Activated T-helper 1 cell treated with Interleukin-2 at 50 U/mL for 16 hours (primary cell): Measurements from ENCODE around the gene CNEP1R1.
A peak's percentile ranks its signal among the peaks of the same experiment; 100 is the strongest.

ENCODE experiments used
- DNase-seq: peaks from one replicate; pipeline ENCODE4 v3.0.0-alpha.2; 2020; ENCODE audit warnings: low read depth

The CNEP1R1 gene

DNA sequence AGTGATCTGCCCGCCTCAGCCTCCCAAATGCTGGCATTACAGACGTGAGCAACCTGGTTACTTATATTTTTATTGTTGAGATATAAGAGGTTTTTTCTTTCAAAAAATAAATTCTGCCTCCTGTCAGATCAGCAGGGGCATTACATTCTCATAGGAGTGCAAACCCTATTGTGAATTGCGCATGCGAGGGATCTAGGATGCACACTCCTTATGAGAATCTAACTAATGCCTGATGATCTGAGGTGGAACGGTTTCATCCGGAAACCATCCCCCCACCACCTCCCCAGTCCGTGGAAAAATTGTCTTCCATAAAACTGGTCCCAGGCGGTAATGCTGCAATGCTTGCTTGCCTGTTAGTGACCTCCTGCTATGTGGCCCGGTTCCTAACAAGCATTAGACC, 7.5 kb upstream of the CNEP1R1 start:
- no peak for DNase-seq

DNA sequence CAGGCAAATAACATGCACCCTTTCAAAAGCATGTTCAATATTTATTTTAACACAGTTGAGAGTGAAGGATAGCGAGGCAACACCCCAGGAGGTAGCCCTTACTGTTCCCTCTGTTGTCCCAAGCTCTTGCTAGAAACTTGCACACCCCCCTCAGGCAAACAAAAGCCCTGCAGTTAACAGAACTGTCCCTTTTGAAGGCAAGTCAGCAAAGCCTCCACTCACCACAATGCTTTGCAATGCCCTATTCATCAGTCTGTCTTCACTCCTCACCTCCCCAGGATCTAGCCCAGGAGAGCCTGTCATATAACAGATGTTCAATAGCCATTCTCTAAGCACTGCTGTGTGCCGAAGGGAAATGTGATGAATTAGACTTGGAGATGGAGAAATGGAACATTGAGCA, 3.5 kb upstream of the CNEP1R1 start:
- no peak for DNase-seq

DNA sequence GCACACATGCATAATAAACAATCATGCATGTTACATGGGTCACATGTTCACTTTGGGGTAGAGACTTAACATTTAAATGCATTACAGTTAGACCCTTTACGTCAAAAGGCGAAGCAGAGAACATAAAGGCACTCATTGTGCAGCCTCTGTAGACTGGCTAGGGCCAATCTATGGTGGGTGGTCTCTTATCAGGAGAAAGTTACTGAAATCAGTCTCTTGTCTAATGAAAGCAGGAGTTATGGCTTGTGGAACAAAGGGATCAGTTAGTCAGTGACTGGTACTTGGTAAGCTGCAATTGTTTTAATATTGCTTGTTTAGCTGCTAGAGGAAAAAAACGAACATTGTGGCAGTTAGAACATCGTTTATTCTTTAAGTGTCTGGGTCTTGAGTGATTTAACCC, 1.4 kb upstream of the CNEP1R1 start:
- no peak for DNase-seq

DNA sequence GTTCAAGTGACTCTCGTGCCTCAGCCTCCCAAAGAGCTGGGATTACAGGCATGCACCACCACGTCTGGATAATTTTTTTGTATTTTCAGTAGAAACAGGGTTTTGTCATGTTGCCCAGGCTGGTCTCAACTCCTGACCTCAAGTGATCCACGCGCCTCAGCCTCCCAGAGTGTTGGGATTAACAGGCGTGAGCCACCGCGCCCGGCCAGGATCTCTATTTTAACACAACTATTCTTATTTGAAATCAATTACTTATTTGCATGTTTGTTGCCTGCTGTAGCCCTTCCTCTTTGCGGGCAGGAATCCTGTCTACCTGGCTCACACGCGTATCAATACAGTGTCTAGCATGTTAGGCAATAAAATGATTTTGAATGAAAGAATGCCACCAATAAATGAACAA, 818 bp upstream of the CNEP1R1 start:
- DNase-seq: no peak

DNA sequence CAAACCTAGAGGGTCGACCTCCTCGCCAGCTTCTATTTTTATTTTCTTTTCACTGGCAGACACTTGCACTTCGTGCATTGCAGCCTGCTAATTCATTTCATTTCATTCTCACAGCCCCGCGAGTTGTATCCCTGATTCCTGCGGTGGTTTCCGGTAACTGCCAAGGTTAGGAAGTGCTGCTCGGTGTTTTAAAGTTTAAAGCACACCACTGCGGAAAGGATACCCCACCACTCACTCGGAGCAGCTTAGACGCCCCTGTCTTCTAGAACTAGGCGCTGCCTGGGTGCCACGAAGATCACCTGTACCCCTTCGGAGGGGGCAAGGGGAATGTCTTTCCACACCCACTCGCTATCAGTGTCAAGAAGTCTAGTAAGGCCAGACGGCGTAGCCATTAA, 509 bp downstream of the CNEP1R1 start:
- peak; percentile 3 for DNase-seq

DNA sequence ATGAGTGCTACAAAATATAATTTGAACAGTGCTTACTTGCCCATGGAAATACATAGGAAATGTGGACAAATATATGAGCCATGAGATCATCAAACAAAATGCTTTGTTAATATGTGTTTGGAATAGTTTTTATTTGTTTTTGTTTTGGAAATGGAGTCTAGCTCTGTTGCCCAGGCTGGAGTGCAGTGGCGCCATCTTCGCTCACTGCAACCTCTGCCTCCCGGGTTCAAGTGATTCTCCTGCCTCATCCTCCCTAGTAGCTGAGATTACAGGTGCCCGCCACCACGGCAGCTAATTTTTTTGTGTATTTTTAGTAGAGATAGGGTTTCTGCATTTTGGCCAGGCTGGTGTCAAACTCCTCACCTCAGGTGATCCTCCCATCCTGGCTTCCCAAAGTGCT, 2.8 kb downstream of the CNEP1R1 start:
- DNase-seq: no peak

DNA sequence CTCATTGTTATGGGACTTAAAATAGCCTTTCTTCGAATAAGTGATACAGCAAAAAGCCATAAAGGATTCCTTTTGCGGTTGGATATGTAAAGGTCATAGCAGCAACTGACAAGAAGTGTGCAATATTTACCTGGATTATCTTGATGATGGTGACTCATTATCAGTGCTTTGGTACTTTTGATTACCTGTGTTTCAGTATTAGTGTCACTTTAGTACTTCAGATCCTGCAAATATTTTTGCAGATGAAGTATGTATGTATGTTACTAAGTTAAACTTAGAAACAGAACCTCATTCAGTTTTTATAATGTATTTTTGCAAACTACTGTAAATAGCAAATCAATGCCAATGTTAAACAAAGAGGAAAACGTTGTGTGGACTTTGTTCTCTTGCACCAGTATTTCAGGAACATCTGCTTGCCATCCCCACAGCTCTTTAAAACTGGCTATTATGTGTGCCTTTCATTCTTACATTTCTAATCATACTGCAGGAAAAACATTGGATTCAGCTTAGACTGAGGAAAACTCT, 10.5 kb downstream of the CNEP1R1 start:
- no peak for DNase-seq

DNA sequence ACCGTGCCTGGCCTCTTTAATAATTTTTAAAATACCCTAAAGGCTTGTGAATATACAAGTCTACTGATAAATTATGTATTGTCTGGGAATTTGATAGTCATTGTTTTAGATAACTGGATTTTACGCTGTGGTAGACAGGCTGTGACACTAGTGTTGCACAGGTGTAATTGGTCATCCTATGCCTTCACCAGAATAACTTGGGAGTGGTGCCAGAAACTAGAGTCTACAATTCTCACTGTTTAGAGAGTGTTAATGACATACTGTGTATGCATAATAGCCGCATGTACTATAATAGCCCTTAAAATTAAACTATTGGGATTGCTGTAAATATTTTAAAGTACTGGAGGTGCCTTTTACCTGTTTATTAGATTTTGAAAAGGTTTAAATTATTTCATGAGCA, 11.4 kb downstream of the CNEP1R1 start:
- DNase-seq: no peak

DNA sequence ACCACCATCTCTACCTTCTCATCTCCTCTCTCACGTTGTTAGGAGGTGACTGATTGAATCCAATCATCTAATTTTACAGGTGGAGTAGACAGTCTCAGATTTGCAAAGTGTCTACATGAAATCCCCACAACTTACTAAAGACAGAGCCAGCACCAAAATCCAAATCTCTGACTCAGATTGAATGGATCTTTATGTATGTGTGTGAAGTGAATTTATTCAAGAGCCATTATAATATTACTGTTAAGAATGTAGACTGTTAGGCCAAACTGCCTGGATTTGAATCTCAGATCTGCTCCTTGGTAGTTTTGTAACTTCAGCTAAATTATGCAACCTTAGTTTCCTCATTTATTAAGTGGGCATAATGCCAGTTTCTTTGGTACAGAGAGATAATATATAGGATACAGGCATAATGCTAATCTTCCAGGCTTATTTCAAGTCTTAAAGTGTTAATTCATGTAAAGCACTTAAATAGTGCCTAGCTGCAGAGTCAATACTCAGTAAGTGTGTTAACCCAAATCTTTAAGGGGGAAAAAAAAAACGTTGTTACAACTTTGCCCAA, 12.7 kb downstream of the CNEP1R1 start:
- no peak for DNase-seq

DNA sequence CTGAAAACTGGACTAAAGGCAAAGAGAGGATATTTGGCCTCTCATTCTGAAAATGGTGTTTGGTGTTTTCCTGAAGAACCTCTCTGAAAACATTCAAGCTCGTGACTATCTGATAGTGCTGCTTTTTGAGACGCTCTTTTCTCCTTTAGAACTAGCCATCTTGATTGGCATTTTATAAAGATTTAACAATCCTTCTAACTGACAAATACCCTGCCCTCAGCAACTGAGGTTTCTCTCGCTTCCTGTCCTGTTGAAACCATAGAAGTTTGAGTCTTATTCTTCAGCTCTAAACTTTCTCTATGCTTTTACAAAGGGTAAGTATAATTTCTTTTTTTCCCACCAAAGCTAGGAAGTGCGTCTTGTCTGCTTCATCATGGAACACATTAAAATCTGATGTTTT, 13.3 kb downstream of the CNEP1R1 start:
- DNase-seq: no peak

DNA sequence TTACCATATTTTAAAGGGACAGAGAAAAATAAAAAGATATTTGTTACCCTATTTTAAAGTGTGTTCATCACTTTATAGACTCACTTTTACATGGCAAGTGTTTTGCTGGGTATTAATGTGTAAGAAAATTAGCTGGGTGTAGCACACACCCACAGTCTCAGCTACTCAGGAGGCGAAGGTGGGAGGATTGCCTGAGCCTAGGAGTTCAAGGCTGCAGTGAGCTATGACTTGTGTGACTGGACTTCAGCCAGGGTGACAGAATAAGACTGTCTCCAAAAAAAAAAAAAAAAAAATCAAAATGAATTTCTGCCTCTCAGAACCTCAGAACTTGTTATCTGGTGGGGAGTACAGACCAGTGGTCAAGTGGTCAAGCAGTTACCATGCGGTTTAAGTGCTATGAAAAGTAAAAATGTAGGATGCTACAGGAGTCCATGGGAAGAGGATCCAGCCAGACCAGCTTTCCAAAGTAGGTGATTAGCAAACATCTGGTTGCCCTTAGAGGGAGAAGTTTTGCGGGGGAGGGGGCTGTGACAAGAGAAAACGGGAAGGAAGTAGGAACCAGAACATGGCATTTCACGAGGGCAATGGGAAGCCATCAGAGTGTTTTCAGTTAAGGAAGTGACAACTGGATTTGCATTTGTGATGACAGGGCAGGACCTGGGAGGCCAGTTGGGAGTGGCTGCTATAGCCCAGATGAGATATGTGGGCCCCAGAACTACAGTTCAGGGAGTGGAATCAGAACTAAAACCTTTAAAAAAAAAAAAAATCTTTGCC, 13.9 kb downstream of the CNEP1R1 start:
- no peak for DNase-seq

DNA sequence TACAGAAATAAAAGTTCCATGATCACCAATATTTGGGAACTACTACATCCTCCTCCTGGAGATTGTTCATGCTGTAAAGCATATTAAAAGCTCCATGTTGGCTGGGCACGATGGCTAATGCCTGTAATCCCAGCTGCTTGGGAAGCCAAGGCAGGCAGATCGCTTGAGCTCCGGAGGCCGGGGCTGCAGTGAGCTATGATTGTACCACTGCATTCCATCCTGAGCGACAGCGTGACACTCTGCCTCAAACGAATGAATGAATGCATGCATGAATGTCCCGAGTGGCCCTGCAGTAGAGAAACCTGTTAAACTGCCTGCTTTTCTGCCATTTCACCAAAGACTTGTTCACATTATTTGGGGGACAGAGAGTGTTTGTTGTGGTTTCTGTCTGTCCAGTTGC, 15.0 kb downstream of the CNEP1R1 start:
- DNase-seq: no peak

DNA sequence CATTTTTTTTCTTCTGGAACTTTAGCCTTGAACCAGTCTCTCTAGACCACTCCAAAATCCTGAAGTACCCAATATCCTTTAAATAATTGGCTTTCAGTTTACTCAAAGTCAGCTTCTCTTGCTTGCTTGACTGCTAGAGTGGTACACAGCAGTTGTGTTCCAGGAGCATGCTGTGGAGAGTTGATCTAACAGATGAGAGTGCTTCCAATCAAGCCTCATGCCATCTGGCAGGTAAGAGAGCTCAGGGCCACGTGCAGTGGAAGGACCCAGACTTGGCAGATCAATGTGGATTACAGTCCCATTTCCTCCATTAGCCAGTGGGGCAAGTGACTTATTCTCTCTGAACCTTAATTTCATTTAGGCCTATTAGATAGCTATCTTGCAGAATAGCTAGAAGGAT, 15.7 kb downstream of the CNEP1R1 start:
- no peak for DNase-seq

DNA sequence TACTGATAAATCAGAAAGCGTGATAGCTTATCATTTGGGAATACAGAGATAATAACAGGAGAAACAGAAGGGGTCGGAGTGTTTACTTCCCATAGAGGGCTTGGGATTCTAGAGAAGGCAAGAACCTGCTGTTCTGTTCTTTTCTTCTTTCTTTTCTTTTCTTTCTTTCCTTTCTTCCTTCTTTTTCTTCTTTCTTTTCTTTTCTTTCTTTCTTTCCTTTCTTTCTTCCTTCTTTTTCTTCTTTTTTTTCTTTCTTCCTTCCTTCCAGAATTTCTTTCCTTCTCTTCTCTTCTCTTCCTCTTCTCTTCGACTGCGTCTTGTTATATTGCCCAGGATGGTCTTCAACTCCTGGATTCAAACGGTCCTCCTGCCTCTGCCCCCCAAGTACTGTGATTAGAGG, 18.3 kb downstream of the CNEP1R1 start:
- no peak for DNase-seq

DNA sequence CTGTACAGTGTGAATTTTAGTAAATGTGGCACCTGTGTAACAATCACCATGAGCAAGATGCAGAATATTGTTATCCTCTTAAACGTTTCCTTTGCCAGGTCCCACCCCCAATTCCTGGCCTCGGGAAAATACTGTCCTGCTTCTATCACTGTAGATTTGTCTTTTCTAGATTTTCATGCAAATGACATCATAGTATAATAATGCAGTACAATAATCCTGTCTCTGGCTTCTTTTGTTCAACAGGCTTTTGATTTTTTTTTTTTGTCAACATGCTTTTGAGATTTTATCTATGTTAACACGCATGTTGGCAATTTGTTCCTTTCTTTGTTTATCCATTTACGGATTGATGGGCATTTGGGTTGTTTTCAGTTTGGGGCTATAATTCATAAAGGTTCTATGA, 20.4 kb downstream of the CNEP1R1 start:
- no peak for DNase-seq

DNA sequence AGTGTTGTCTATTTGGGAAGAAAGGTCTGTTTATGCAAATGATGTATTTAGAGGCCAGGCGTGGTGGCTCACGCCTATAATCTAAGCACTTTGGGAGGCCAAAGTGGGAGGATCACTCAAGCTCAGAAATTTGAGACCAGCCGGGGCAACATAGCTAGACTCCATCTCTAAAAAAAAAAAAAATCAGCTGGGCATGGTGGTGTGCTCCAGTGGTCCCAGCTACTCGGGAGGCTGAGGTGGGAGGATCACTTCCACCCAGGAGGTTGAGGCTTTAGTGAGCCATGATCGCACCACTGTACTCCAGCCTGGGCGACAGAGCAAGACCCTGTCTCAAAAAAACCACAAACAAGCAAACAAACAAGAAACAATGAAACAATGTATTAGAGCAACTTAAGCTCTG, 21.8 kb downstream of the CNEP1R1 start:
- no peak for DNase-seq

DNA sequence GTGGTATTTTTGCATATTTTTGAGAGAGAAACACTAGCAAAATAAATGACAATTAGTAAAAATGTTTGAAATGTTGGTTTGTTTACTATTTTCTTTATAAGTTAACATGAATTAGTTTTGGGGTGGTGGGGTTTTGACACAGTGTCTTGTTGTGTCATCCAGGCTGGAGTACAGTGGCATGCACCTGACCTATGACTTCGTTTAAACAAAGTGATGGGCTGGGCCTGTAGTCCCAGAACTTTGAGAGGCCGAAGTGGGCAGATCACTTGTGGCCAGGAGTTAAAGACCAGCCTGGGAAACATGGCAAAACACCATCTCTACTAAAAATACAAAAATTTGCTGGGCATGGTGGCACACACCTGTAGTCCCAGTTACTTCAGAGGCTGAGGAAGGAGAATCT, 22.8 kb downstream of the CNEP1R1 start:
- no peak for DNase-seq

DNA sequence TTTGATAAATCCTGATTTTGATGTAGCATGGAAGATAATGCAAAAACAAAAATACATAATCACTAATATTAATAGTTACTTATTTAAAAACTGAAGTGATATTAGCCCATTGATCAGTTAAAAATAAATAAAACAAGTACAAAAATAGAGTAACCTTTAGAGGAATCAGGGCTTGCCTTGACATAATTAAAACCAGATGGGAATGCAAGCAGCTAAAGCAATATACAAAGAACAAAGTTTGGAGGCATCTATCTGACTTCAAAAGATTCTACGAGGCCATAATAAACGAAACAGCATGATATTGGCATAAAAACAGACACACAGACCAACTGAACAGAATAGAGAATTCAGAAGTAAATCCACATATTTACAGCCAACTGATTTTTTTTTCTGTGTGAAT, 25.8 kb downstream of the CNEP1R1 start:
- DNase-seq: no peak

DNA sequence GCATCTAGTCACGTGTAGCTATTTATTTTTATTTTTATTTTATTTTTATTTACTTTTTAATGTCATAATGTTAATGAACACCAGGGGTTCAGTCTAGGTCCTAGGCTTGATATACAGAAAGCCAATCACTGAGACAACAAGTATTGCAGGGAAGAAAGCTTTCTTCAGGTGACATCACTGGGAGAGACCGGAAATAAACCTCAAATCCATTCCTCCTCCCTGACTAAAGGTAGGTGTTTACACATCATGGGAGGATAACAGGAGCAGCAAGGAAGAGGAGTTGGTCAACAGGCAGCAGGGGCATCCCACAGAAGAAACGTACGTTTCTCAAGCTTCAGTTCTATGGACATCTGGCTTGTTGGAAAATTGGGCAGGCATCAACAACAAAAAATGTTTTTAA, 31.2 kb downstream of the CNEP1R1 start:
- no peak for DNase-seq

DNA sequence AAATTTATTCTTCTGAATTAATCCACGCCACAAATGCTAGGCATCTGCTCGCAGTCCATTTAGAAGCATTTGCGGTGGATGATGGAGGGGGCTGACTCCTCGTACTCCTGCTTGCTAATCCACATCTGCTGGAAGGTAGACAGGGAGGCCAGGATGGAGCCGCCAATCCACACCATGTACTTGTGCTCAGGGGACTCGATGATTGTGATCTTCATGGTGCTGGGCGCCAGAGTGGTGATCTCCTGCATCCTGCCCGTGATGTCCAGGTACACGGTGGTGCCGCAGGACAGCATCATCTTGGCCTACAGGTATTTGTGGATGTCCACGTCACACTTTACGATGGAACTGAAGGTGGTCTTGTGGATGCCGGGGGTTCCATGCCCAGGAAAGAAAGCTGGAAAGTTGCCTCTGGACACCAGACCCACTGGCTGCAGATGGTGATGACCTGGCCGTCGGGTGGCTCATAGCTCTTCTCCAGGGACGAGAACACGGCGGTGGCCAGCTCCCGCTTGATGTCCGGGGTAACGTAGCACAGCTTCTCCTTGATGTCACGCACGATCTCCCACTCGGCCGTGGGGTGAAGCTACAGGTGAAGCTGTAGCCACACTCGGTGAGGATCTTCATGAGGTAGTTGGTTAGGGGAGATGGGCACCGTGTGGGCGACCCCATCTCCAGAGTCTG, 33.2 kb downstream of the CNEP1R1 start:
- DNase-seq: no peak

DNA sequence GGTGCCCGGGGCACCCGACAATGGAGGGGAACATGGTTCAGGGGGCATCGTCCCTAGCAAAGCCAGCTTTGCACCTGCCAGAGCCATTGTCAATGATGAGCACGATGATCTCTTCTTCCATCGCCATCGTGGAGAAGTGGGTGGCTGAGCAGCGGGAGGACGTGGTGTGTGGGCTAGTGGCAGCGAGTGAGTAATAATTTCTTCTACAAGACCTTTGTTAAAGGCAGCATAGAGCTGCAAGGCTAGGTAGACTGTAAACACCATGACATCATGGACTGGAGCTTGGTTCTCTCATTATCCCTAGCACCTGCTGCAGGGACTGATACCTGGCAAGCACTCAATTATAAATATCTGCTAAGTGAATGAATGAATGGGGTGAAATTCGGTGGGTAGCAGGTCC, 34.1 kb downstream of the CNEP1R1 start:
- no peak for DNase-seq

DNA sequence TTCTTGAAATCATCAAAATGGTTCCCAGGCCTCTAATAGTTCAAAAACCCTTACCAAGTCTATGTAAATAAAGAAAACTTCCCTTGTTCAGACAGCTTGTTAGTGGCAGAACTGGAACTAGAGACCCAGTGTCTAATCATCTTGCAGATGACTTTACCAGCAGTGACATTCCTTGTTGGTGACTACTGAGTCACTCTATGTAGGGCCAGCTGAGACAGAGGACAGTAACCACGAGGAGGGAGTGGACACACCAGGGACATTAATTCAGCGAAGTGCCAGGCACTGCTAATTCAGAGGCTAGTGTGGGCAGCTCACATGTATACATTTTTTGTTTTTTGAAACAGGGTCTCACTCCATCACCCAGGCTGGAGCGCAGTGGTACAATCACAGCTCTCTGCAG, 34.6 kb downstream of the CNEP1R1 start:
- no peak for DNase-seq

DNA sequence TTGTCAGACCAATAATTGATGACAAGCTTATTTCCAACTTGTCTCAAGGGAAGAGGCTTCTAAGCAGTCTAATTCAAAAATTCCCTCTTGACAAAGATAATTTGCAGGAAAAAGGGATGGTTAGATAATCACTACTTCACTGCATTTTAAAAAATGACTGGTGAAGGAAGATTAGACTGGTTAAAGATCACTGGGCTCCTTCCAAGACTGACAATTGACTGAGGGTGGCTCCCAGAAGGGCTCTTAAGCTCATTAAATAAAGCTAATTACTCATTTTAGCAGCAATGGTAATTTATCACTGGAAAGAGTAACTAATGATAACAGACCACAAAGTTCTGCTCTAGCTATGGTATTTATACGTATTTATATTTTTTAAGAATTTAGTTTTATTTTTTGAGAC, 36.3 kb downstream of the CNEP1R1 start:
- DNase-seq: no peak

DNA sequence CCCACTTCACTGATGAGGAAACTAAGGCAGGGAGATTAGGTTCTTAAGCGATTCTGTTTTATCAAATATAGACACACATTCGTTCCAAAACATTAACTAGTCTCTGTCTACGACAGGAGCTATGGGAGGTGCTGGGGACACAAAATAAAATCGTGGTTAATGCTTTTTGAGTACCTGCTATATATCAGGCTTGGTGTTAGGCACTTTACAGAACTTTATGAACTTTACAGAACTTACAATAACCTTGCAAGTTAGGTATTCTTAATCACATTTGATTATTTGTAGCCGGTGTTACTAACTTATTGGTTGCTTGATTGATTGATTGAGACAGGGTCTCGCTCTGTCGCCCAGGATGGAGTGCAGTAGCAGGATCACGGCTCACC, 40.2 kb downstream of the CNEP1R1 start:
- no peak for DNase-seq
